Stimulated activated CD8-positive, alpha-beta memory T cell treated with anti-CD3 and anti-CD28 coated beads, Interleukin-4, amount 100 ng/mL, for 24 hours (primary cell): ENCODE measurements around the gene TRIM67.

ENCODE experiments used
- DNase-seq: peaks from one replicate; pipeline ENCODE4 v3.0.0-alpha.2; 2020; ENCODE audit warnings: low read depth

Gene TRIM67

GRCh38 chr1:231233735-231234417 is 72.0 kb downstream of the TRIM67 start:
- DNase-seq: no peak

- no peak for DNase-seq
Measured at GRCh38 chr1:231234506-231234905, 72.6 kb downstream of the TRIM67 start.

GRCh38 chr1:231235526-231236207 is 73.8 kb downstream of the TRIM67 start:
- DNase-seq: no peak

GRCh38 chr1:231236208-231236591 is 74.3 kb downstream of the TRIM67 start:
- DNase-seq: no peak

- no peak for DNase-seq
Measured at GRCh38 chr1:231236938-231237337, 75.1 kb downstream of the TRIM67 start.

GRCh38 chr1:231238298-231238697 is 76.4 kb downstream of the TRIM67 start:
- DNase-seq: no peak

- DNase-seq: no peak
Measured at GRCh38 chr1:231240531-231240882, 78.6 kb downstream of the TRIM67 start.

GRCh38 chr1:231240883-231241735 is 79.3 kb downstream of the TRIM67 start, which contains the start of gene GNPAT:
GNPAT (plus strand) TSS chr1:231241212; CDS start chr1:231241379, 167 bp downstream.
- DNase-seq: peak; percentile 85

GRCh38 chr1:231241750-231242149 is 79.9 kb downstream of the TRIM67 start:
- DNase-seq: no peak

GRCh38 chr1:231242516-231243198 is 80.8 kb downstream of the TRIM67 start:
- no peak for DNase-seq

GRCh38 chr1:231248778-231249177 is 86.9 kb downstream of the TRIM67 start:
- no peak for DNase-seq

- DNase-seq: no peak
Measured at GRCh38 chr1:231252336-231252735, 90.5 kb downstream of the TRIM67 start.

- DNase-seq: no peak
Measured at GRCh38 chr1:231260351-231260750, 98.5 kb downstream of the TRIM67 start.

GRCh38 chr1:231264642-231265041 is 102.8 kb downstream of the TRIM67 start:
- DNase-seq: no peak

- DNase-seq: no peak
Measured at GRCh38 chr1:231265379-231265778, 103.5 kb downstream of the TRIM67 start.

GRCh38 chr1:231266811-231267322 is 105.0 kb downstream of the TRIM67 start:
- no peak for DNase-seq
